Aorta (tissue), 5 donors: ENCODE results near the gene SLC43A3. TPM values are rescaled to one million over a fixed set of nuclear protein-coding genes. Genes with fewer than 3 reads are reported as not detected.
"Not testable (repeated sequence)": the region's sequence is repeated elsewhere in the genome, so short reads cannot be mapped to it uniquely, and the experiment has no call there.

Experiments
- ATAC-seq: fragments of 200-7000 bp; cut with Tn5 transposase; one replicate; pipeline ENCODE4 v1.9.1; 2022; ENCODE audit warnings: moderate library complexity; ENCODE audit not compliant: low FRiP score
- DNase-seq, 2 donors: peaks; one replicate each; pipeline ENCODE4 v3.0.0-alpha.2; 2020
- H3K27ac ChIP-seq, 2 donors: one replicate each; pipeline ENCODE4 v1.5.1; 2013; ENCODE audit warnings: low read length in 2 of 2, mild to moderate bottlenecking in 2 of 2, moderate library complexity in 2 of 2, control low read depth in 1 of 2, inconsistent platforms in 1 of 2, low read depth in 1 of 2
- H3K27me3 ChIP-seq, 2 donors: one replicate each; pipeline ENCODE4 v1.6.1; 2013; ENCODE audit warnings: control low read depth in 1 of 2, low read length in 1 of 2, mild to moderate bottlenecking in 1 of 2, moderate library complexity in 1 of 2; ENCODE audit not compliant: insufficient read depth in 2 of 2, control insufficient read depth in 1 of 2
- H3K36me3 ChIP-seq, 2 donors: one replicate each; pipeline ENCODE4 v1.6.1; 2013; ENCODE audit warnings: control low read depth in 1 of 2, low read length in 1 of 2, mild to moderate bottlenecking in 1 of 2; ENCODE audit not compliant: insufficient read depth in 2 of 2, control insufficient read depth in 1 of 2
- H3K4me1 ChIP-seq, 2 donors: one replicate each; pipeline ENCODE4 v1.6.1; 2013; ENCODE audit warnings: low read length in 2 of 2, control low read depth in 1 of 2, mild to moderate bottlenecking in 1 of 2, moderate library complexity in 1 of 2; ENCODE audit not compliant: insufficient read depth in 2 of 2, control insufficient read depth in 1 of 2
- H3K4me3 ChIP-seq, 2 donors: one replicate each; pipeline ENCODE4 v1.5.1; 2013; ENCODE audit warnings: low read length in 2 of 2, control low read depth in 1 of 2, mild to moderate bottlenecking in 1 of 2
- H3K9me3 ChIP-seq: one replicate; pipeline ENCODE4 v1.6.1; 2013; ENCODE audit warnings: mild to moderate bottlenecking, low read length; ENCODE audit not compliant: control insufficient read depth
- WGBS, 2 donors: extraction: QIAGEN DNeasy Blood & Tissue Kit; methylation state at CpG; one replicate each; pipeline ENCODE4 v1.1.7; 2013; 5-methylcytosine and 5-hydroxymethylcytosine counted together
- intact Hi-C, 2 donors: fragments of 100-400 bp; cut with DNase I; formaldehyde crosslinking; loops; one replicate each; pipeline versions ENCODE4 v1.14.2 to v1.15.0; 2022
- polyA plus RNA-seq, 2 donors: library from polyadenylated mRNA; stranded (reverse); fragments of 200-250 nt; gene quantifications; one replicate each; pipeline ENCODE4 v1.2.3, GENCODE V29; 2013
- total RNA-seq, 2 donors: library from RNA; stranded (reverse); fragmentation: NEBNext Ultra II Directional; extraction: Animal tissue kit (Norgen Biotek cat#: 25700); gene quantifications; one replicate each; pipeline ENCODE4 v1.2.1, GENCODE V29; 2021
- donor health status: healthy with polysubstance abuse.
- donor health status: Bipolar disorder and iron deficiency.
- donor health status: DM: no; HTN: no; CAD: no.
- donor health status: DM: no; HTN: no; CAD: no.
- donor health status: DM: yes; HTN: yes; CAD: no.

Gene SLC43A3
- total and polyA plus RNA-seq, 4 donors, result 28.0 to 97.8 (median 45.1) TPM

- ATAC-seq, result no peak
- intact Hi-C loops, result loop anchor here in 1 of 2 donors (10.0 kb wide), 2 partner anchors 191 to 1061 kb away; partner anchors contain the start of gene YPEL4
- H3K9me3 ChIP-seq, result no peaks in the 10 kb centered on the region
- H3K27ac ChIP-seq, result no peak overlapping the region
- no peak overlapping the region for H3K4me3 ChIP-seq
- H3K4me1 ChIP-seq, result no peaks in the 10 kb centered on the region
- no peaks in the 10 kb centered on the region for H3K27me3 ChIP-seq
- no peaks in the 10 kb centered on the region for H3K36me3 ChIP-seq
- no peak for DNase-seq
- WGBS, 2 donors, result 65 to 72% methylated on average over 2 of the region's 2 CpGs
Observed at GRCh38 chr11:57453543-57454177, 26.7 kb upstream of the SLC43A3 start.

GRCh38 chr11:57446055-57446454, 19.1 kb upstream of the SLC43A3 start:
- ATAC-seq, result no peak
- no peak overlapping the region for H3K27ac ChIP-seq
- no peaks in the 10 kb centered on the region for H3K9me3 ChIP-seq
- no peak overlapping the region for H3K4me3 ChIP-seq
- no peaks in the 10 kb centered on the region for H3K4me1 ChIP-seq
- H3K36me3 ChIP-seq, result no peaks in the 10 kb centered on the region
- 78 to 79% methylated on average over 1 of the region's 1 CpG for WGBS, 2 donors
- H3K27me3 ChIP-seq, result no peaks in the 10 kb centered on the region
- no peak for DNase-seq
- intact Hi-C loops, result no loop called here

- H3K4me3 ChIP-seq, H3K4me1 ChIP-seq, H3K36me3 ChIP-seq, ATAC-seq, intact Hi-C loops, H3K9me3 ChIP-seq, DNase-seq, H3K27ac ChIP-seq, H3K27me3 ChIP-seq: not testable (repeated sequence)
- 81 to 82% methylated on average over 9 of the region's 9 CpGs for WGBS, 2 donors
Observed at GRCh38 chr11:57445122-57445394, 18.1 kb upstream of the SLC43A3 start.

- no peak overlapping the region for H3K4me3 ChIP-seq
- no peaks in the 10 kb centered on the region for H3K27me3 ChIP-seq
- H3K4me1 ChIP-seq, result no peaks in the 10 kb centered on the region
- DNase-seq (no peak), ATAC-seq (no peak)
- H3K9me3 ChIP-seq, result no peaks in the 10 kb centered on the region
- intact Hi-C loops, result no loop called here
- no peak overlapping the region for H3K27ac ChIP-seq
- 78 to 85% methylated on average over 9 of the region's 9 CpGs for WGBS, 2 donors
- no peaks in the 10 kb centered on the region for H3K36me3 ChIP-seq
Observed at GRCh38 chr11:57444362-57445121, 17.6 kb upstream of the SLC43A3 start.

GRCh38 chr11:57440744-57441414, 14.0 kb upstream of the SLC43A3 start:
- H3K4me1 ChIP-seq, result no peaks in the 10 kb centered on the region
- DNase-seq (no peak), ATAC-seq (no peak)
- H3K9me3 ChIP-seq, result no peaks in the 10 kb centered on the region
- no peaks in the 10 kb centered on the region for H3K27me3 ChIP-seq
- intact Hi-C loops, result no loop called here
- no peak overlapping the region for H3K27ac ChIP-seq
- no peak overlapping the region for H3K4me3 ChIP-seq
- H3K36me3 ChIP-seq, result no peaks in the 10 kb centered on the region
- WGBS, 2 donors, result 84% methylated on average over 4 of the region's 4 CpGs

GRCh38 chr11:57439786-57440185, 12.9 kb upstream of the SLC43A3 start:
- intact Hi-C loops, result no loop called here
- no peak overlapping the region for H3K27ac ChIP-seq
- DNase-seq, result no peak

GRCh38 chr11:57438345-57439285, 11.7 kb upstream of the SLC43A3 start:
- Histone ChIP-seq H3K4me3 (no peak overlapping the region), H3K36me3 (no peaks in the 10 kb centered on the region), H3K27me3 (no peaks in the 10 kb centered on the region), H3K27ac (no peak overlapping the region), H3K9me3 (no peaks in the 10 kb centered on the region), H3K4me1 (no peaks in the 10 kb centered on the region)
- DNase-seq, result no peak
- WGBS, 2 donors, result 87 to 89% methylated on average over 12 of the region's 12 CpGs
- intact Hi-C loops, result no loop called here
- ATAC-seq, result no peak

More at GRCh38 chr11:57439786-57440185, 12.9 kb upstream of the SLC43A3 start:
- Histone ChIP-seq H3K9me3 (no peaks in the 10 kb centered on the region), H3K4me1 (no peaks in the 10 kb centered on the region), H3K27me3 (no peaks in the 10 kb centered on the region), H3K36me3 (no peaks in the 10 kb centered on the region), H3K4me3 (no peak overlapping the region)
- 76 to 77% methylated on average over 6 of the region's 6 CpGs for WGBS, 2 donors
- no peak for ATAC-seq

GRCh38 chr11:57436031-57436430, 9.1 kb upstream of the SLC43A3 start:
- H3K27me3 ChIP-seq, result no peaks in the 10 kb centered on the region
- ATAC-seq (no peak), DNase-seq (no peak)
- no peaks in the 10 kb centered on the region for H3K36me3 ChIP-seq
- H3K4me1 ChIP-seq, result no peaks in the 10 kb centered on the region
- intact Hi-C loops, result no loop called here
- 87 to 91% methylated on average over 7 of the region's 7 CpGs for WGBS, 2 donors
- H3K4me3 ChIP-seq, result no peak overlapping the region
- no peaks in the 10 kb centered on the region for H3K9me3 ChIP-seq
- no peak overlapping the region for H3K27ac ChIP-seq
